D721Med (cell line): Measurements from ENCODE around the gene FBXL20.

Experiments
- DNase-seq: peaks from one replicate; pipeline ENCODE4 v3.0.0; 2011; ENCODE audit warnings: low spot score; ENCODE audit not compliant: insufficient read length
- FAIRE-seq: peaks from 2 replicates; lab custom pipeline; 2011; peaks lifted over from hg19 to GRCh38; lab: Jason Lieb, UNC
- CTCF ChIP-seq: IDR thresholded peaks from 2 replicates; pipeline ENCODE4 v1.5.1; 2012; ENCODE audit warnings: mild to moderate bottlenecking, control low read depth; ENCODE audit not compliant: insufficient read depth; ENCODE audit errors: missing control alignments

FBXL20 gene

DNA sequence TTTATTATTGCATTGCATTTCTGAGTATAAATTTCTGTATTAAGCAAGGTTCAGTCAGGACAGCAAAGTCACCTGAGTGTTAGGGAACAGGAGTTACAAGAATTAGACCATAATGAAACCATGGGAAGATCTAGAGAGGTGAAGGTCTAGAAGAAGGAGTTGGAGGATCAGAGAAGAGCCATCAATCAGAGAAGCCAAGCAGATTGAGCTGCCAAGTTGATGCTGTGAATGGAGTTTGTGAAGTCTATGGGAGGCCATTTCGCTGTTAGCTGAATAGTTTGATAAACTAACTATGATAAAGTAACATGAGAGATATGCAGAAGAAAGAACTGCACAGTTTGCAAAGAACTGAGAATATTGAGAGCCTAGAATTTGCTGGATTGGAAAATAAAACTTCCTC lies 40.4 kb downstream of the FBXL20 start:
- FAIRE-seq (no peak), DNase-seq (no peak)
- no peak for TF ChIP-seq CTCF

DNA sequence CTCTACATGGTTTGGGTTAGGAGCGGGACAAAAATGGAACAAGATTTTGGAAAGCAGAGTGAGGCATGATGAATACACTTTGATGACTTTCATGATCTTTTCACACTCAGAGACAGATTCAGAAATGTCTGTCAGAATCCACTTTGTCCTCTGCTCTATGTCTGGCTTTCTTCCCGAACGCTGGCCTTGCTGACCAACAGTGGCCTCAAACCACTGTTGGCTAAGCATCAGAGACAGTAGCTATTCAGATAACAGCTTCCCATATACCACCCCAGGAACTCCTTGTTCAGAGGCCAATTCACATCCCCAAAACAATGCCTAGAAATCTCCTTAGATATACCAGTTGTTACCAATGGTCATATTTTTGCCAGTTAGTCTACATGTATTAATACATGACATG lies 40.9 kb downstream of the FBXL20 start:
- FAIRE-seq (no peak), DNase-seq (no peak)
- no peak for TF ChIP-seq CTCF

DNA sequence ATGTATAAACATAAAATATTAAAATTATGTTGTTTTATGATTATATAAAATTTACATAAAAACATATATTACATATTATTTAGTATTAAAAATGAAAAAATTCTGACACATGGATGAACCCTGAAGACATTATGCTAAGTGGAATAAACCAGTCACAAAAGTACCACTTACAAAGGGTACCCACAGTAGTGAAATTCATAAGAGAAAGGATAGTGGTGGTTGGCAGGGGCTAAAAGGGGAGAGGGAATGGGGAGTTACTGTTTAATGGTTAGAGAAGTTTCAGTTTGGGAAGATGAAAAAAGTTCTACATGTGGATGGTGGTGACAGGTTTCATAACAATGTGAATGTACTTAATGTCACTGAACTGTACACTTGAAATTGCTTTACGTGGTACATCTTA lies 41.4 kb downstream of the FBXL20 start:
- no peak for TF ChIP-seq CTCF
- no peak for DNase-seq
- no peak for FAIRE-seq

DNA sequence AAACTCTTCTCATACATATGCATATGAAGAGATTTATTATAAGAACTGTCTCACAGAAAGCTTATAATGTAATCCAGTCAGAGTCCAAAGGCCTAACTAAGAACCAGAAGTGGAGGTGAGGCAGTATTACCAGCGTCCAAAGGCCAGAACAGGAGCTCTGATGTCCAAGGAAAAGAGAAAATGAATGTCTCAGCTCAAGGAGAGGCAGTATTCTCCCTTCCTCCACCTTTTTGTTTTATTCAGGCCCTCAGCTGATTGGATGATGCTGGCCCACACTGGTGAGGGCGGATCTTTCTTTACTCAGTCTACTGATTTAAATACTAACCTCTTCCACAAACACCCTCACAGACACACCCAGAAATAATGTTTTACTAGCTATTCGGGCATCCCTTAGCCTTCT lies 43.4 kb downstream of the FBXL20 start:
- DNase-seq = no peak
- no peak for TF ChIP-seq CTCF
- FAIRE-seq = no peak

DNA sequence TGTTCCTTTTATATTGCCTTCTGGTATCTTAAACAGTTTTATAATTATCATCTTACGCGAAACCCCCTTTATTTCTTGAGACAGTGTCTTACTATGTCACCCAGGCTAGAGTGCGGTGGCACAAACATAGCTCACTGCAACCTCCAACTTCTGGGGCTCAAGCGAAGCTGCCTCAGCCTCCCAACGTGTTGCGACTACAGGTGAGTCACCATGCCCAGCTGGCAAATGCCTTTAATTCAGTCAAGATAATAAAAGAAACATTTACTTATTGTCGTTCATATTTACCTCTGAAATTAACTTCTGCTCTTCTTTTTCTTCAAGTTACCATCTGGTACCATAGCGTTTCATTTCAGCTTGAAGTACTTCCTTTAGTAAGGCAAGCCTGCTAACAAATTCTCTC lies 43.9 kb downstream of the FBXL20 start:
- FAIRE-seq (no peak), DNase-seq (no peak)
- no peak for TF ChIP-seq CTCF

GRCh38 chr17:39352986-39353385 lies 48.4 kb downstream of the FBXL20 start:
- DNase-seq (no peak), FAIRE-seq (no peak)
- TF ChIP-seq CTCF = no peak

- no peak for TF ChIP-seq CTCF
- FAIRE-seq = no peak
- DNase-seq = no peak
Measured at GRCh38 chr17:39352511-39352910, 48.9 kb downstream of the FBXL20 start.
